Measurements from ENCODE around the gene DGKH. TPM values are rescaled to one million over a fixed set of nuclear protein-coding genes. Genes with fewer than 3 reads are reported as not detected.
"Not testable (repeated sequence)": the region's sequence is repeated elsewhere in the genome, so short reads cannot be mapped to it uniquely, and the experiment has no call there.

DGKH gene
- total RNA-seq, 1 experiment from 2014 or later = 5.2 TPM

- Histone ChIP-seq H3K36me3 (ENCODE audit: control insufficient read depth, insufficient read depth, low read length) (no peaks in the 10 kb centered on the region), H3K27me3 (replicated peaks; ENCODE audit: control insufficient read depth, insufficient read depth, low read length) (no peaks in the 10 kb centered on the region), H3K4me3 (ENCODE audit: low read depth, low read length) (no peak overlapping the region), H3K4me1 (no peaks in the 10 kb centered on the region), H3K9me3 (no peaks in the 10 kb centered on the region)
- BruUV-seq (replicated peaks) = no TSS peak
- TF ChIP-seq CTCF (IDR thresholded peaks at IDR 0.05; ENCODE audit: insufficient read depth in 1 of 2, low read depth in 1 of 2, low read length in 1 of 2, severe bottlenecking in 1 of 2, unreplicated experiment in 1 of 2) = no peak
- ChIA-PET POLR2A (no interaction called here), CTCF (interaction anchor here (0.7 kb wide), 1 partner anchor 259 kb away, joined by 3 read pairs; no protein-coding TSS in a partner anchor)
- Mint-ChIP-seq H3K4me1 (ENCODE audit: low read depth, unreplicated experiment) (peaks cover 5% of the 10 kb centered on the region), H3K4me3 (ENCODE audit: unreplicated experiment) (no peak overlapping the region), H3K27ac (ENCODE audit: unreplicated experiment) (no peak overlapping the region), H3K9me3 (ENCODE audit: unreplicated experiment) (no peaks in the 10 kb centered on the region), H3K36me3 (ENCODE audit: insufficient read depth, unreplicated experiment) (no peaks in the 10 kb centered on the region), H3K27me3 (ENCODE audit: insufficient read depth, unreplicated experiment) (no peaks in the 10 kb centered on the region)
- DNase-seq = no peak
- intact Hi-C loops (cut with micrococcal nuclease; ENCODE audit: unreplicated experiment) = no loop called here
Observed at GRCh38 chr13:42153199-42154113, 105.0 kb downstream of the DGKH start.

- no peak for TF ChIP-seq CTCF (IDR thresholded peaks at IDR 0.05; ENCODE audit: insufficient read depth in 1 of 2, low read depth in 1 of 2, low read length in 1 of 2, severe bottlenecking in 1 of 2, unreplicated experiment in 1 of 2)
- intact Hi-C loops (cut with micrococcal nuclease; ENCODE audit: unreplicated experiment) = no loop called here
- no peaks in the 10 kb centered on the region for H3K9me3 ChIP-seq
- Mint-ChIP-seq H3K27me3 (ENCODE audit: insufficient read depth, unreplicated experiment) (no peaks in the 10 kb centered on the region), H3K27ac (ENCODE audit: unreplicated experiment) (no peak overlapping the region), H3K36me3 (ENCODE audit: insufficient read depth, unreplicated experiment) (no peaks in the 10 kb centered on the region), H3K4me1 (ENCODE audit: low read depth, unreplicated experiment) (peaks cover 5% of the 10 kb centered on the region), H3K9me3 (ENCODE audit: unreplicated experiment) (no peaks in the 10 kb centered on the region), H3K4me3 (ENCODE audit: unreplicated experiment) (no peak overlapping the region)
- ChIA-PET POLR2A (no interaction called here), CTCF (no interaction called here)
- H3K36me3 ChIP-seq (ENCODE audit: control insufficient read depth, insufficient read depth, low read length) = no peaks in the 10 kb centered on the region
- BruUV-seq (replicated peaks) = no TSS peak
- DNase-seq = no peak
- no peaks in the 10 kb centered on the region for H3K27me3 ChIP-seq (replicated peaks; ENCODE audit: control insufficient read depth, insufficient read depth, low read length)
- no peak overlapping the region for H3K4me3 ChIP-seq (ENCODE audit: low read depth, low read length)
- H3K4me1 ChIP-seq = no peaks in the 10 kb centered on the region
Observed at GRCh38 chr13:42155251-42155650, 106.8 kb downstream of the DGKH start.

- H3K4me1 ChIP-seq; CTCF ChIA-PET; H3K4me1 Mint-ChIP-seq (ENCODE audit: low read depth, unreplicated experiment); BruUV-seq (replicated peaks); POLR2A ChIA-PET; H3K27ac Mint-ChIP-seq (ENCODE audit: unreplicated experiment); H3K36me3 ChIP-seq (ENCODE audit: control insufficient read depth, insufficient read depth, low read length); H3K27me3 ChIP-seq (replicated peaks; ENCODE audit: control insufficient read depth, insufficient read depth, low read length); H3K9me3 ChIP-seq; DNase-seq; H3K9me3 Mint-ChIP-seq (ENCODE audit: unreplicated experiment); intact Hi-C loops (cut with micrococcal nuclease; ENCODE audit: unreplicated experiment); H3K27me3 Mint-ChIP-seq (ENCODE audit: insufficient read depth, unreplicated experiment); H3K4me3 Mint-ChIP-seq (ENCODE audit: unreplicated experiment); H3K4me3 ChIP-seq (ENCODE audit: low read depth, low read length); H3K36me3 Mint-ChIP-seq (ENCODE audit: insufficient read depth, unreplicated experiment): not testable (repeated sequence)
Observed at GRCh38 chr13:42163338-42163737, 114.9 kb downstream of the DGKH start.

- BruUV-seq (replicated peaks); H3K36me3 Mint-ChIP-seq (ENCODE audit: insufficient read depth, unreplicated experiment); H3K9me3 Mint-ChIP-seq (ENCODE audit: unreplicated experiment): not testable (repeated sequence)
Observed at GRCh38 chr13:42163910-42164309, 115.5 kb downstream of the DGKH start.

More at GRCh38 chr13:42163910-42164309, 115.5 kb downstream of the DGKH start:
- H3K36me3 ChIP-seq (ENCODE audit: control insufficient read depth, insufficient read depth, low read length); H3K4me1 ChIP-seq; intact Hi-C loops (cut with micrococcal nuclease; ENCODE audit: unreplicated experiment); H3K4me3 Mint-ChIP-seq (ENCODE audit: unreplicated experiment); CTCF ChIA-PET; POLR2A ChIA-PET; H3K9me3 ChIP-seq; H3K27me3 Mint-ChIP-seq (ENCODE audit: insufficient read depth, unreplicated experiment); H3K27ac Mint-ChIP-seq (ENCODE audit: unreplicated experiment); DNase-seq; H3K4me1 Mint-ChIP-seq (ENCODE audit: low read depth, unreplicated experiment); H3K27me3 ChIP-seq (replicated peaks; ENCODE audit: control insufficient read depth, insufficient read depth, low read length); H3K4me3 ChIP-seq (ENCODE audit: low read depth, low read length): not testable (repeated sequence)
